Nephron (organoid): Measurements from ENCODE around the gene PHF12.
A peak's percentile ranks its signal among the peaks of the same experiment; 100 is the strongest.

Source experiments
- H3K27ac Mint-ChIP-seq, 3 experiments: 2 replicates each; pipeline ENCODE4 v1.8.0; 2020; ENCODE audit warnings: mixed read lengths in 3 of 3, mild to moderate bottlenecking in 2 of 3, moderate library complexity in 1 of 3
- H3K27me3 Mint-ChIP-seq: 2 replicates; pipeline ENCODE4 v1.8.0; 2021; ENCODE audit warnings: low read depth, mild to moderate bottlenecking, moderate library complexity, mixed read lengths
- H3K36me3 Mint-ChIP-seq: 2 replicates; pipeline ENCODE4 v1.8.0; 2020; ENCODE audit warnings: low read depth, mixed read lengths
- H3K4me1 Mint-ChIP-seq: 2 replicates; pipeline ENCODE4 v1.8.0; 2020; ENCODE audit warnings: mixed read lengths
- H3K4me3 Mint-ChIP-seq, 3 experiments: 2 replicates each; pipeline ENCODE4 v1.8.0; 2020; ENCODE audit warnings: mild to moderate bottlenecking in 3 of 3, mixed read lengths in 3 of 3, moderate library complexity in 2 of 3
- H3K9me3 Mint-ChIP-seq: 2 replicates; pipeline ENCODE4 v1.8.0; 2020; ENCODE audit warnings: mixed read lengths
- TF ChIP-seq, protein P1 (sequence below), 3 experiments: fragments of 200-600 bp; sonication (generic); IDR thresholded peaks; one replicate each; pipeline ENCODE4 v1.5.0; 2021; ENCODE audit warnings: antibody characterized with exemption in 3 of 3; ENCODE audit not compliant: unreplicated experiment in 3 of 3

PHF12 gene

GRCh38 chr17:28911411-28912045 lies 39.8 kb downstream of the PHF12 start:
- TF ChIP-seq, protein P1, sequence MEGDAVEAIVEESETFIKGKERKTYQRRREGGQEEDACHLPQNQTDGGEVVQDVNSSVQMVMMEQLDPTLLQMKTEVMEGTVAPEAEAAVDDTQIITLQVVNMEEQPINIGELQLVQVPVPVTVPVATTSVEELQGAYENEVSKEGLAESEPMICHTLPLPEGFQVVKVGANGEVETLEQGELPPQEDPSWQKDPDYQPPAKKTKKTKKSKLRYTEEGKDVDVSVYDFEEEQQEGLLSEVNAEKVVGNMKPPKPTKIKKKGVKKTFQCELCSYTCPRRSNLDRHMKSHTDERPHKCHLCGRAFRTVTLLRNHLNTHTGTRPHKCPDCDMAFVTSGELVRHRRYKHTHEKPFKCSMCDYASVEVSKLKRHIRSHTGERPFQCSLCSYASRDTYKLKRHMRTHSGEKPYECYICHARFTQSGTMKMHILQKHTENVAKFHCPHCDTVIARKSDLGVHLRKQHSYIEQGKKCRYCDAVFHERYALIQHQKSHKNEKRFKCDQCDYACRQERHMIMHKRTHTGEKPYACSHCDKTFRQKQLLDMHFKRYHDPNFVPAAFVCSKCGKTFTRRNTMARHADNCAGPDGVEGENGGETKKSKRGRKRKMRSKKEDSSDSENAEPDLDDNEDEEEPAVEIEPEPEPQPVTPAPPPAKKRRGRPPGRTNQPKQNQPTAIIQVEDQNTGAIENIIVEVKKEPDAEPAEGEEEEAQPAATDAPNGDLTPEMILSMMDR (IDR thresholded peaks at IDR 0.05; ENCODE audit: unreplicated experiment in 3 of 3), result no peak
- peaks cover 22% of the 10 kb centered on the region for H3K4me1 Mint-ChIP-seq
- H3K4me3 Mint-ChIP-seq, result no peak overlapping the region
- H3K27me3 Mint-ChIP-seq, result no peaks in the 10 kb centered on the region
- peaks cover 83% of the 10 kb centered on the region for H3K36me3 Mint-ChIP-seq
- no peak overlapping the region for H3K27ac Mint-ChIP-seq
- H3K9me3 Mint-ChIP-seq, result no peaks in the 10 kb centered on the region

DNA sequence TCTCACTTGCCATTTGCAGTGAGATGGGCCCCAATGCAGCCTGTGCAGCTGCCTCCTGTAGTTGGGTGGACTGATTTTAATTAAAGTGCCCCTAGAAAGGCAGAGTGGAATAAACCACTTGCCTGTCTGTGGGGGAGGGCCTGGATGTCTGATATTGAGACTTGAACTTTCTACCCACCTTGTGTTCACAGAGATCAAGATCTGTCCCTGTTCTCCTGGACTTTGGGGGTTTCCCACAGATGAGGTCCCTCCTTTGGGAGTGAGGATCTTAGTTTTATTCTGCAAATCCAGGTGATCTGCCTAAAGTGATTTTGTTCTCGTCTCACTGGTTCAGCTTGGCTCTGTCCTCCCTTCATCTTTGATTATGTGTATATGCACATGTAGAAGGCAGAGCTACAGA lies 40.8 kb downstream of the PHF12 start:
- Mint-ChIP-seq H3K9me3 (no peaks in the 10 kb centered on the region), H3K4me3 (no peak overlapping the region), H3K4me1 (peaks cover 22% of the 10 kb centered on the region), H3K27me3 (no peaks in the 10 kb centered on the region), H3K36me3 (peaks cover 81% of the 10 kb centered on the region), H3K27ac (no peak overlapping the region)
- TF ChIP-seq, protein P1 (IDR thresholded peaks at IDR 0.05; ENCODE audit: unreplicated experiment in 3 of 3), result no peak

GRCh38 chr17:28908640-28909167 lies 42.6 kb downstream of the PHF12 start:
- Mint-ChIP-seq H3K4me1 (peaks cover 22% of the 10 kb centered on the region), H3K36me3 (peaks cover 65% of the 10 kb centered on the region), H3K27ac (peak overlapping the region in 2 of 3 experiments; percentile 41 to 67), H3K4me3 (peak overlapping the region in 1 of 3 experiments; percentile 20), H3K9me3 (no peaks in the 10 kb centered on the region), H3K27me3 (no peaks in the 10 kb centered on the region)
- TF ChIP-seq, protein P1 (IDR thresholded peaks at IDR 0.05; ENCODE audit: unreplicated experiment in 3 of 3), result no peak

- TF ChIP-seq, protein P1 (IDR thresholded peaks at IDR 0.05; ENCODE audit: unreplicated experiment in 3 of 3), result no peak
- Mint-ChIP-seq H3K4me3 (no peak overlapping the region), H3K36me3 (peaks cover 57% of the 10 kb centered on the region), H3K9me3 (no peaks in the 10 kb centered on the region), H3K27me3 (no peaks in the 10 kb centered on the region), H3K4me1 (peaks cover 22% of the 10 kb centered on the region), H3K27ac (peak overlapping the region; percentile 58 to 70 (median 67))
Observed at GRCh38 chr17:28907709-28908475, 43.4 kb downstream of the PHF12 start.

DNA sequence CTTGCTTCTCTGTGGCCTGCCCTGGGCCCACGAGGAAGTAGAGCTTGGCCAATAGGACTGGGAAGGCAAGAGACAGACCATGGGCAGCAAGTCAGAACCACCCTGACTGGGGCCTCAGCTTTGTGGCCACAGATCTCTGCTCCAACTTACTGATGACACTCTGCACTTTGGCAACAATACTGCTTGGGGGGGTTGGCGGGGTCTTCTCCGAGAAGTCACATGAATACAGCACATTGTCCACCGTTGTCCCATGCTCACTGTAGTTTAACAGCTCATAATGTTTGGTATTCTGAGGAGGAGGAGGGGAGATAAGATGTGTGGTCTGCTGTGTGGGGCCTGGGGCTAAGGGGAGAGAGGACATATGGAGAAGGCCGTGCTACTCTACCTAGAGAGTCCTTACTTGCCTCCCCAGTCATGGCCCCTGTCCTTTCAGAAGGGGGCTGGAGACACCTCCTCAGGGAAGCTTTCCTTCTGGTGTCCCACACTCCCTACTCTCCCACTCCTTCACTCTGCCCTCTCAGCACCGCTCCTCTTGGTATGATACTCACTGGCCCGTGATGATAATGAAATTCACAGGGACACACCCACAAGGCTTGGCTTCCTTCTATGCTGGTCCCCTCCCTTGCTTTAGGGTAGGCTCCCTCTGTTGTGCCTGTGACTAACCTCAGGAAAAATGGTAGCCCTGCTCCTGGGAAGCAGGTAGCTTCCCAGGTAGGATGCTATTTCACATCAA lies 44.4 kb downstream of the PHF12 start:
- TF ChIP-seq, protein P1 (IDR thresholded peaks at IDR 0.05; ENCODE audit: unreplicated experiment in 3 of 3), result no peak
- Mint-ChIP-seq H3K27me3 (peaks cover 4% of the 10 kb centered on the region), H3K36me3 (peaks cover 51% of the 10 kb centered on the region), H3K4me1 (peaks cover 27% of the 10 kb centered on the region), H3K9me3 (no peaks in the 10 kb centered on the region), H3K27ac (peak overlapping the region; percentile 7 to 70 (median 58)), H3K4me3 (no peak overlapping the region)
